ENCODE data around the gene TMEM88.

GRCh38 chr17:7848131-7848579 lies 6.7 kb upstream of the TMEM88 start:
- TF ChIP-seq CTCF (conservative IDR thresholded peaks at IDR 0.05; ENCODE audit: low read depth, low read length) (no peak), RAD21 (IDR thresholded peaks at IDR 0.05; ENCODE audit: low read length) (no peak), MXI1 (IDR thresholded peaks at IDR 0.05; ENCODE audit: borderline replicate concordance, low read depth, low read length) (no peak), POLR2A (IDR thresholded peaks at IDR 0.05; ENCODE audit: low read depth, low read length) (no peak), CEBPB (IDR thresholded peaks at IDR 0.05; ENCODE audit: low read depth, low read length) (no peak), USF2 (IDR thresholded peaks at IDR 0.05; ENCODE audit: low read depth, low read length) (no peak), ELK1 (IDR thresholded peaks at IDR 0.05; ENCODE audit: borderline replicate concordance, low read depth, low read length) (no peak), MAFK (IDR thresholded peaks at IDR 0.05; ENCODE audit: low read depth, low read length) (no peak)

All from IMR-90 (cell line).